GM19099 (cell line): ENCODE data around the gene PTPN23.

Experiments used
- POLR2A ChIP-seq: IDR thresholded peaks from 3 replicates; pipeline ENCODE4 v1.6.1; 2011; ENCODE audit warnings: low read depth; ENCODE audit not compliant: insufficient read length; ENCODE audit errors: extremely low read depth

PTPN23 gene

DNA sequence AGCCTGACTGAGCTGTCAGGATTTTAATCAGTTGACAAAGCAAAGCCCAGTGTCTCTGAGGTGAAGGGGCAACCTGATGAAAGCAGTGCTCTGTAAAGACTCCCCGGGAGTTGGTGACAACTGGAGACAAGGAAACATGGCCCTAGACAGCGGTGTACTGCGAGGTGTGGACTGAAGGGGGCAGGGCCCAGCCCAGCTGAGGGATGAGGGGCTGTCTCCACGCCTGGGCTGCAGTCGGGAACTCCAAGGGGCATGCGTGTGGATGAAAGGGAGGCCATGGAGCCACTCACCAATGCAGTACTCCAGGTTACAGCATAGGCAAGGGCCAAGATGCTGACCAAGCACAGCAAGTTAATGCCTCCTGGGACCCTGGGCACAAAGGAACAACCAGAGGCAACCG is 49.8 kb downstream of the PTPN23 start:
- TF ChIP-seq POLR2A, result no peak

DNA sequence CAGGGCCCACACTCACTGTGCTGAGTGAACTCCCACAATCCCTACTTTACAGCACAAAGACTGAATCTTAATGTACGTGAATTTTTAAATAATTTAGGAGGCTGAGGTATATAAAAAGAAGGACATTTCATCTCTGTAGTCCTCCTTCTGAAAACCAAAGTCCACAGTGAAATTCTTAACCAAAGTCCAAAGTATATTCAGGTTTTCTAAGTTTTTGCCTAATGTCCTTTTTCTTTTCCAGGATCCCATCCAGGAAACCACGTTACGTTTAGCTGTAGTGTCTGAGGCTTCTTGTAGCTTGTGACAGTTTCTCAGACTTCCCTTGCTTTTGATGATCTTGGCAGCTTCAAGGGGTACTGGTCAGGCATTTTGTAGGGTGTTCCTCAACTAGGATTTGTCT is 50.4 kb downstream of the PTPN23 start:
- no peak for TF ChIP-seq POLR2A

DNA sequence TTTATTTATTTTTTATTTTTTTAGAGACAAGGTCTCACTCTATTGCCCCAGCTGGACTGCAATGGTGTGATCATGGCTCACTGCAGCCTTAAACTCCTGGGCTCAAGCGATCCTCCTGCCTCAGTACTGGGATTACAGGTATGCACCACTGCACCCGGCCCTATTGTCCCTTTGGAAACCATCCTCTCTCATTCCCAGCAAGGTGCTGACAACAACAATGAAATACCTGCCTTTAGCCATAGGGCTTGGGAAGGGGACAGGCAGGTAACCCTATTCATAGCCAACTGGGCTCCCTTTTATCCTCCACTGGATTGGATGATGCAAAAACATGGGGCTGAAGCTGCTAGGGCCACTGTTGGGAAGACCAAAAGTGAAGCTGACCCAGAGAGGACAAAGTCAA is 51.9 kb downstream of the PTPN23 start:
- TF ChIP-seq POLR2A, result no peak

DNA sequence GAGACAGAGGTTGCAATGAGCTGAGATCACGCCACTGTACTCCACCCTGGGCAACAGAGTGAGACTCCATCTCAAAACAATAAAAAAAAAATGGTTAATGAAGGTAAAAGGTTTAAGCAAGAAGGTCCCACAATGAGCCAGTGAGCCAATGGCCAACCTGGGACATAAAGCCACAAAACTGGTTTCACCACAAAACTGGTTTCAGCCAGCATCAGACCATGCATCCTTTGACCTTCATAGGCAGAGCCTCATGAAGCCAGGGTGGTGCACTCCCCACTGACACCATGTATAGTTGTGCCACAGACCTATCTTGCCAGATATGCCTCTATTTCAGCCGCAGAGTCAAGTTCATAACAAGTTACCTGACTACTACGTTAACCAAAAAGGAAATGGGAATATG is 53.0 kb downstream of the PTPN23 start:
- TF ChIP-seq POLR2A, result no peak

DNA sequence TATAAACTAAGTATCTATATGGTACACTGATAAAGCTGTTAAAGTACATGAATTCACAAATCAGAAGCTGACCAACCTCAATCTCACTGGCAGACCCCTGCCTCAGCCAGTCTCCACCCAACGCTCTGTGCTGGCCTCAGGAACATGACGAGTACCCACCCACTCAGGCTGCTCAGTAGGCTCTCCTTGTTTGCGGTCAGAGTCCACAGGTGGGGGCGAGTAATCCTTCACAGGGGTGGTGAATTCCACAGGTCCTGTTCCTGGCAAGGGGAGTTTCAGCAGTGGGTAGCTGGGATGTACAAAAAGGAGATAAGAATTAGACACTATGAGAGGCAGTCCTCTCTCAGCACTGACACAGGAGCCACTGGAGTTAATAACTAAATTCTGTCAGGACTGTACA is 54.0 kb downstream of the PTPN23 start:
- no peak for TF ChIP-seq POLR2A

DNA sequence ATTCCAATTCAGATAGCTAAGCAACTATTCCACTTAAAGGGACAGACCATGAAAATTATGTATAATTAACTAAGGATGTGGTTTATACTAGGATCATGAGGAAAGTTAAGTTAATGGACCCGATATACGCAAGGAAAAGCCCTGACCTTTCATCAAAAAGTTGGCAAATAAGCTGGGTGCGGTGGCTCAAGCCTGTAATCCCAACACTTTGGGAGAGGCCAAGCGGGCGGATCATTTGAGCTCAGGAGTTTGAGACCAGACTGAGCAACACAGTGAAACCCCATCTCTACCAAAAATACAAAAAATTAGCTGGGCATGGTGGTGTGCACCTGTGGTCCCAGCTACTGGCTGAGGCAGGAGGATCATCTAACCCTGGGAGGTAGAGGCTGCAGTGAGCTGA is 55.4 kb downstream of the PTPN23 start:
- TF ChIP-seq POLR2A, result no peak

DNA sequence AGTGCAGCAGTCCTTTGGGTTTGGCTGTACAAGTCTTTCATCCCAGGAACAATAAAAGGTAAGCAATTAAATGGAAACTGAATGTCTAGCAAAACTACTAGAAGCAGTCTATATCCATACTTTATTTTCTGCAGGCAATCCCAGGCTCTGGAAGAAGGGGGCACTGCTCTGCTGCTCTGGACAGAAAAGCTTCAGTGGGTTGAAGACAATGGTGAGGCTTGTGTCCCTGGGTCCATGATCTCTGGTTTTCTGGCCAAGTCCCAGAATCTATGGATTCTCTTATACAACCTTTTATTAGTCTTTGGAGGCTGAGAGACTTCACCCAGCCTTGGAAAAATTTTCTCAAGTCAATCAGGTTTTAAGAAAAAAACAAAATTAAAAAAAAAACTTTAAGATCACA is 59.3 kb downstream of the PTPN23 start:
- TF ChIP-seq POLR2A, result no peak

DNA sequence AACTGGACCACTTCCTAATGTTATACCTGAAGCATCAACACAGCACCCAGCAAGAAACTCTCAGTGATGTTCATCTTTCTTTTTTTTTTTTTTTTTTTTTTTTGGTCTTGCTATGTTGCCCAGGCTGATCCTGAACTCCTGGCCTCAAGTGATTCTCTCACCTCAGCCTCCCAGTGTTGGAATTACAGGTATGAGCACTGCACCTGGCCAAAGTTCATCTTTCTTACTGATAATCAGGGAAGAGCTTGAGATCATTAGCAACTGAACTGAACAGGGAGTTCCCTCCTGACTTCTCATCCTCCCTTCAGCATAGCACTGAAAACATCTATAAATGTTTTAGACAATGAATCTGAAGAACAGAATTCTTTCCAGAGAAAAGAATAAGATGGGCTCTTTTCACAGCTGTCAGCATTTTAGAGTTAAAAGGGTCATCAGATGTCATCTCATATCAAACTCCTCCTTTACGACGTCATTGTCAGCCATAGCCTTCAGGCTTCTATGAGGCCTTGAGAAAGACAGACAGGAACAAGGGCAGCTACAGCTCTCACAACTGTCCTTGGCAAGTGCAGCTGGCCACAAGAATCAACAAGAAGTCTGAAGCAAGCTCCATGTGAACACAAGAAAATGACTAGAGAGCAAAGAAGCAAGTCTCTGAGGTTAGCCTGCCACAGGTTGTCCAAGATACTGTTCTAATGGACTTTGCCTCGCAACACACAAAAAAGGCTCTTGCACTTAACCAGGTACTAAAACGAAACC is 61.2 kb downstream of the PTPN23 start:
- no peak for TF ChIP-seq POLR2A

DNA sequence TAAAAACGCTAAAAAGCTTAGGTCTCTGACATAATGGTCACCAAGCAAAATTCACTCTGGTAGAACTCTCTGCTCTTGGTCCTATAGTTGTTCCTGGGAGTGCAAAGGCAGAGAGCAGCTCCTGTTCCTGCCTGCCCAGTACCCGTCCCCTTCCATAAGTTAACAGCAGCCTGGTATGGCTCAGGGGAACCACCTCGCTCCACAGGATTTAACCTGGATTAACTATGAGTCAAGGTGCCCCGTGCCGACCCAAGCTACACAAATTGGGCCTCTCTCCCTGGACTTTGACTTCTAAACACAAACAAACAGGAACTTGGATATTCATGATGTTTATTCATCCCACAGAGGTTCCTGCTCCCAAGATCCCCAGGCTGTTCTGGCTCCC is 62.8 kb downstream of the PTPN23 start:
- no peak for TF ChIP-seq POLR2A

DNA sequence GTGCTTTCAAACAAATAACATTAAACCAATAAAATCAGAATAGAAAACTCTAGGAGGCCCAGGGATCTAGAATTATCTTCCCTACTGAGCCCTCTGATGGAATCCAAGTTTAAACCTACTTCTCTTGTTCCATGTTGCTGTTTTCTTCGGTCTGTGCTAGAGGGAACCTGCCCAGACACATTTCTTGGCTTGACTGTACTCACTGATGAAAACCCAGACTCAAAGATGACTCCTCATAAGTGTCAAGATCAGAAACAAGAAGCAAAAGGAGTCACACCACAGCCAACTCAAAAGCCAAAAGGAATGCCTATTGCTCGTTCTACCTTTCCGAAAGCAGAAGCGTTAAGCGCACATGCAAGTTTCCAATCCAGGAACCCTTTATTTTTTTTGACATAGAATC is 63.3 kb downstream of the PTPN23 start:
- TF ChIP-seq POLR2A, result no peak

DNA sequence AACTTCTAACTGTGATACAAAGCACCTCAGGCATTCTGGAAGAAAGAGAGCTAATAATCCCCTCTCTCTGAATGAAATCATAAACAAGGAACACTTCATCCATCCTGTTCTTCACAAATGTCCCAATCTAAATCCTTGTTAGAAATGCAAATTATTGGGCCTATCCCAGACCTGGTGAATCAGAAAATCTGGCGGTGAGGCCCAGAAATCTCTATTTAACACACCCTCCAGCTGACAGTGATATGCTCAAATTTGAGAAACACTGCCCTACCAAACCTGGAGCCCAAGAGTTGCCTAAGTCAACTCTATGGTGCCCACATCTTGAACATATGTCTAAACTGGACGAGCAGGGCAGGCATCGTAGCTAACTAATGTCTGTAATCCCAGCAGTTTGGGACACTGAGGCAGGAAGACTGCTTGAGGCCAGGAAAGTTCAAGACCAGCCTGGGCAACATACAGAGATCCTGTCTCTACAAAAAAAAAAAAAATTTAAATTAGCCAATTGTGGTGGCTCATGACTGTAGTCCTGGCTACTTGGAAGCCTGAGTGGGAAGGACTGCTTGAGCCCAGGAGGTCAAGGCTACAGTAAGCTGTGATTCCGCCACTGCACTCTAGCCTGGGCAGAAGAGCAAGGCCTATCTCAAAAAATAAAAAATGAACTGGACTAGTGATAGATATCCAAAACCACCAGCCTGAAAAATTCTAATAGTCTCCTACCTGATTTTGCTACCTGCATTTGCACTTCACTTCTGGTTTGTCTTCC is 71.8 kb downstream of the PTPN23 start:
- no peak for TF ChIP-seq POLR2A

DNA sequence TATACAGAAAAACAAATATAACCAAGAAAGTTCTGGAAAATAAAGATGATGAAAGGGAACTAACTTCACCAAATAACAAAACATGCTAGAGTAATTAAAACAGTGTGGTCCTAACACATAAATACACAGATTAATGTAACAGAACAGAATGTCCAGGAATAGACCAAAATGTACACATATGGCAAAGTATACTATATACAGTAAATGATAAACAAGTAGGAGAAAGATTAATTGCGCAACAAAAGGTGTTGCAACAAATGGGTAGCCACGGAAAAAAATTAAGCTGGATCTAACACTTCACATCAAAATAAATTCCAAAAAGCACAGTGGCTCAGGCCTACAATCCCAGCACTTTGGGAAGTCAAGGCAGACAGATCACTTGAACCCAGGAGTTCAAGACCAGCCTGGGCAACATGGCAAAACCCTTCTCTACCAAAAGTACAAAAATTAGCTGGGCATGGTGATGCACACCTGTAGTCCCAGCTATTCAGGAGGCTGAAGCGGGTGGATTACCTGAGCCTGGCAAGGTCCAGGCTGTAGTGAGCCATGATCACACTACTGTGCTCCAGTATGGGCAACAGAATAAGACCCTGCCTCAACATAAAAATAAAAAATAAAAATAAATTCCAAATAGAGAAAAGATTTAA is 75.1 kb downstream of the PTPN23 start:
- TF ChIP-seq POLR2A, result no peak

DNA sequence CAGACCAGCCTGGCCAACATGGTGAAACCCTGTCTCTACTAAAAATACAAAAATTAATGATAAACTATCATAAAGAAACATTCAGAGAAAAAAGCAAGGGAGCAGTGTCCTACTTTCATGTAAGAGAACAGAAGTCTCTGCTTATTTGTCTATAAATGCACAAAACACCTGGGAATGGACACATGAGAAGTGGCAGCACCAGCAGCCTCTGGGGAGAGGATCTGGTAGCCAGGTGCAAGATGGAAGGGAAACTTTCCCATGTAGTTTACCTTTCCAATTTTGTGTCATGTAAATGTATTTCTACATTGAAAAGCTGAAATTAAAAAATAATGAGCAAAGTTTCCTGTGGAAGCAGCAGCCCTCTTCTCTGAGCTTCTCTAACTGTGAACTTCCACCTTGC is 76.2 kb downstream of the PTPN23 start:
- no peak for TF ChIP-seq POLR2A
